ENCODE measurements around the gene PTOV1.

PTOV1 gene

DNA sequence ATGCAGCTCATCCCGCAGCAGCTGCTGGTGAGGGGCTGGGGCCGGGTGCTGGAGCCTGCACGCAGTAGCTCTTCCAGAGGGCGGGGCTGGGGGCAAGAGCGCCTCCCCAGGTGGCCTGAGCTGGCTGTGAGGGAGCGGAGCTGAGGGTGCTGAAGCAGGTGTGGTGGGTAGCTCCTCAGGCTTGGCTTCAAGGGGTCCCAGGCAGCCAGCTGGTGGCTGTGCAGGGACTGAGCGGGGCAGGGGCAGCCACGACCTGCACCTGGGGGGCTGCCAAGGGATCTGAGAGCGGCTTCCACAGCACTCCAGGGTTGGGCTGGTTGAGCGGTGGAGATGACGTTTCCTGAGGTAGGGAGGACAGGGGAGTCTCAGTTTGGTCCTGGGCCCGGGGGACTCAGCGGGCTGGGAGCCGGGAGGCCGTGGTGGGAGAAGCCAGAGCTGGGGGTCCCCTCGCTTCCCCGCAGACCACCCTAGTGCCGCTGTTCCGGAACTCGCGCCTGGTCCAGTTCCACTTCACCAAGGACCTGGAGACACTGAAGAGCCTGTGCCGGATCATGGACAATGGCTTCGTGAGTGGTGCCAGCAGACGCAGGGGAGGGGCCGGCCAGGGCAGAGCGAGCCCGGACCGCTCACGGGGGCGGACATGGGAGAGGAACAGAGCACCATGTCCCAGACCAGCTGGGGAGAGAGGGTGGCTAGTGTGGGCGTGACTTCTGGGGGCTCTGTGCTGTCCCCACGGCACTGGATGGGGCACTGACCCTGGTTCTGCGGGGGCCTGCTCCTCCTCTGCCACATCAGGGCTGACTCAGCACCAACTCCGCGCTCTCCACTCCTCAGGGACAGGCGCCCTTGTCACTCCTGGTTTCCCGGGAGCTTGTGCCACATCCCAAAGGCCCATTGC lies 7.4 kb downstream of the PTOV1 start:
- DNase-seq (ENCODE audit: low read depth in 1 of 2, low spot score in 1 of 2): no peak

DNA sequence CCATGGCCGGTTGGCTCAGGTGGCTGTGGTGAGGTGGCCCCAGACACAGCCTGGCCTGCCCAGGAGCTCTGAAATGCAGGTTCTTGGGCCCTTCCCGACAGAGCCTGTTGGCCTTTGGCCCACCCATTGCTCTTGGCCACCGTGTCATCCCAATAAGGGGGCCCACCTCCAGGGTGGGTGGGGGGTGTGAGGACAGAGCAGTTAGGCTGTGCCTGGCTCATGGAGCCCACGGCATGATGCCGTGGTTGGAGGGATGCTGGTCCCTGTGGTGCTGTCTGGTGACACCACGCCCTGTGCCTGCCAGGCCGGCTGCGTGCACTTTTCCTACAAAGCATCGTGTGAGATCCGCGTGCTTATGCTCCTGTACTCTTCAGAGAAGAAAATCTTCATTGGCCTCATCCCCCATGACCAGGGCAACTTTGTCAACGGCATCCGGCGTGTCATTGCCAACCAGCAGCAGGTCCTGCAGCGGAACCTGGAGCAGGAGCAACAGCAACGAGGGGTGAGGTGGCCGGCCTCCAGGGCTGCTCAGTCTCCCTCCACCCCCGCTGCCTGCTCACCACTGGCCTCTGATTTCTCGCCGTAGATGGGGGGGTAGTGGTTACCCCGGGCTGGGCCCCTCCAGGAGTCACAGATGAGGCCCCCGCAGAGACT lies 8.8 kb downstream of the PTOV1 start:
- DNase-seq (ENCODE audit: low read depth in 1 of 2, low spot score in 1 of 2): no peak

DNA sequence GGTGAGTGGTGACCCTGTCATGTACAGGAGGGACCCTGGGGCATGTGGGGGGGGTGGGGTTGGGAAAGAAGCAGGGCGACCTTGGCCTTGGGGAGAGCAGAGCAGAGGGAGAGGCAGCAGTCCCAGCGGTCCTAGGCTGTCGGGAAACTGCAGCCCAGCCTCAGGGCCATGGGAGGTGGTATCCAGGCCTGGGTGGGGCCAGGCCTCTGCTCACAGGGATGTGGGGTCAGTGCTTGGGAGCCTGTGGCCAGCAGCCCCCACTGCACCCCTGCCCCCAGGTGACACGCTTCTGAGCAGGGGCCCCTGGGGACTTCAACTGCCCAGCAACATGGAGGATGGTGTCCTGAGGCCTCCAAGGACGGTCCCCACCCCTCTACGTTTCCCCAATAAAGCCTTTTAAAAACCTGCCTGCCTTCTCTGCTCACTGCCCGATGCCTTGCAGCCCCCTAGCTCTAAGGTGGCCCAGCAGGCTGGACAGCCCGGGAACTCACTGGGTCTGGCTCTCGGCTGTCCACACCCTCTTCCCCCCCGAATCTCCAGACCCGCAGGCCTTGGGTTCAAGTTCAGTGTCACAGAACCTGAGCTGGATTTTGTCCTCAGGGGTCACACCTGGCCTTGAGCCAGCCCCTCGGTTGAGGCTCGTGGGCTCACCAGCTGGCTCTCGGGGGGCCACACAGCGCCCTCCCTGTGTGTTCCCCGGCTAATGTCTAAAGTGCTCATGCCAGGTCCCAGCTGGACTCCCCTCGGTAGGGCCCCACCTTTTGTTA lies 9.6 kb downstream of the PTOV1 start:
- DNase-seq (ENCODE audit: low read depth in 1 of 2, low spot score in 1 of 2): no peak

- DNase-seq (ENCODE audit: low read depth in 1 of 2, low spot score in 1 of 2): no peak
Measured at GRCh38 chr19:49861107-49861506, 10.1 kb downstream of the PTOV1 start.

DNA sequence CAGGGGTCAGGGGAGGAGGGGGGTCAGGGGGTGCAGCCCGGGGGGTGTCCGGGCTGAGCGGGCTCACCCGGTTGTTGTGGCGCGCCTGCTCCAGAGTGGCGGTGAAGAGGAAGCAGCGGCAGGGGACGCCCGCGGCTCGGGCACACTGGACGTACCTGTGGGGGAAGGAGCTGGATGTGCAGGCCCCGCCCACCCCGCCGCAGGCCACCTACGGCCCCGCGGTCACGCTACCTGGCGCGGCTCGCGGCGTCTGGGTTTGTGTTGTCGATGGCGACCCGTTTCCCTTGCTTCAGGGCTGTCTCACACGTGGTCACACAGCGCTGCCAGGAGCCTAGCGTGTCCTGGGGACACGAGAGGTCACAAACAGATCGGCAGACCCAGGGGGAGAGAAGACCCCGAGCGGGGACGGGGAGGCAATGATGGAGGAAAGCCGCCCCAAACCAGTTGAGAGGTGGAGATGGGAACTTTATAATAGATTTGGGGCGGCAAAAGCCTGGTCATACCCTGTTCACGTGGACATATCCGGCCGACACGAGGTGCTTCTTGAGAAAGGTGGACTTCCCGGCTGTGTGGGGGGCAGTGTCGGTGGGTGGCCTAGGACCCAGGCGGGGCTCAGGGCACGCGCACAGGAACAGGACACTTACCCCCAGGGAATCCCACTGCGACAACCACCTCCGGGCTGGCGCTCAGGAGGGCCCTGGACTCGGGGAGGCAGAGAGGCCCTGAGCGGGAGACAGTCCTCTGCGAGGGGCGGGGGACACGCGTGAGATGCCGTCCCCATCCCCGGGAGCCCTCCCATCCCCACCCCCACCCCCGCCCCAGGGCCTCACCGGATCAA lies 10.8 kb downstream of the PTOV1 start:
- DNase-seq (ENCODE audit: low read depth in 1 of 2, low spot score in 1 of 2): no peak

DNA sequence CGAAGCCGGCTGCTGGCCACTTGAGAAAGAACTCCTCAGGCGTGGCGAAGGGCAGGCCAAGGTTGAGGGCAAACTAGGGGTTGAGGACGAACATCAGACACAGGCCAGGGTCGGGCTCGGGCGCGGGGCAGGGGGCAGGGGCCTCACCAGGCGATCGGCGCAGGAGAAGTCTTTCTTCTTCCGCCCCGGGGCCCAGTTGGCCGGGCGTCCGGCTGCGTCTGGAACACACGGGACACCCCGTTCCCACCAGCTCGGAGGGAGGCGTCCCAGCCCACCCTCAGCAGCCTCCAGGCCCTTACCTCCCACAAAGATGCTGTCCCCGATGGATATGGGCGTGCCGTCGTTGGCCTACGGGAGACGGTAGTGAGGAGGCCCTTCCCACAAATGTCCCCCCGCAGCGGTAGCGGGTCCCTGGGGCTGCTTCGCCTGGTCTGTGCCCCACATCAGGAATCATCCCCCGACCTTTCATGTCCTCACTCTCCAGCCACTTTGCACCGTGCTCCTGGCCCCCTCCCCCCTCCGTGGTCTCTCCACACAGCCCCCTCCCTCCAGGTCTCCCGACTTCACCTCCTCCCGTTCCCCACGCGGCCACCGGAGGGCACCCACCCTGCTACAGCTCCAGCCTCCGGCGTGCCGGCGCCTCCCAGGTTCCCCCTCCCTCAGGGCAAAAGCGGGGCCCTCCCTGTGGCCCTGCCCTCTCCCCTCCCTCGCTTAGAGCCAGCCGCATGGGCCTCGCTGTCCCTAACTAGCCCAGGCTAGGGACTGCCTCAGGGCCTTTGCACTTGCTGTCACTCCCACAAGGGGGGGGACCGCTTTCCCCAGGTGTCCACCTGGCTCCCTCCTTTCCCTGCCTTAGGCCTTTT lies 11.7 kb downstream of the PTOV1 start:
- no peak for DNase-seq (ENCODE audit: low read depth in 1 of 2, low spot score in 1 of 2)

- no peak for DNase-seq (ENCODE audit: low read depth in 1 of 2, low spot score in 1 of 2)
Measured at GRCh38 chr19:49863254-49863934, 12.4 kb downstream of the PTOV1 start.

DNA sequence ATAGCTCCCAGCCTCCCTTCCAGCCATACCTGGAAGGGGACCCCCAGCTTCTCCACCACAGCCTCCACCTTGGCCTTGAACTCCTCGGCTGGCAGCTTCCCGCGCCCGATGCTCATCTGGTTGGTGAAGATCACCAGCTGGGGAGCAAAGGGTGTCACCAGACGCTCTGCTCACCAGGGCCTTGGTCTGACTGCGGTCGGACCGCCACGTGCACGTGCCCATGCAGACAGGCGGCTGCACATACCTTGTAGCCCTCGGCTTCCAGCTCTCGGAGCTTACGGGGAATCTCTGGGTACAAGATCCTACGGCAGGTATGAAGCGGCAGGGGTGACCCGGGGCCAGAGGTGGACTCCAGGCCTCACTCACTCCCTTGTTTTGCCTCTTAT lies 13.0 kb downstream of the PTOV1 start:
- no peak for DNase-seq (ENCODE audit: low read depth in 1 of 2, low spot score in 1 of 2)

DNA sequence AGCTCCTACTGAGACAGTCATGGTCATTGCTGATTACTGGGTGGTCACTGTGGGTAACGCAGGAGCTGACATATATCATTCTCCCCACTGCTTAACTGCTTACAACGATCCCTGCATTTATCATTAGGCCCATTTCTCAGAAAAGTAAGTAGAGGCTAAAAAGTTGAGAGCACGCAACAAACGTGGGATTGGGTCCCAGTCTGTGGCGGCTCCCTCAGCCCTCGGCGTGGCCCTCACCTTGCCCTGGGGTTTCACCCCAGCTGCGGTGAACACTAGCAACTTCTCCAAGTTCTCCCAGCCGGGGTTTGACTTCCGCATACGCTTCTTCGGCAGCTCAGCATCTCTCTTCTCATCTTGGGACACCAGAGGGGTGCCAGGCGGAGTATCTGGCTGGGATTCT lies 13.9 kb downstream of the PTOV1 start:
- DNase-seq (ENCODE audit: low read depth in 1 of 2, low spot score in 1 of 2): no peak

- DNase-seq (ENCODE audit: low read depth in 1 of 2, low spot score in 1 of 2): peak; percentile 68 to 82
Measured at GRCh38 chr19:49866933-49867782, 16.2 kb downstream of the PTOV1 start, which contains the start of gene PNKP. TSS of gene PNKP (minus strand) at chr19:49867576. CDS start at chr19:49867204, 372 bp downstream.

- no peak for DNase-seq (ENCODE audit: low read depth in 1 of 2, low spot score in 1 of 2)
Measured at GRCh38 chr19:49869009-49869483, 18.1 kb downstream of the PTOV1 start.

DNA sequence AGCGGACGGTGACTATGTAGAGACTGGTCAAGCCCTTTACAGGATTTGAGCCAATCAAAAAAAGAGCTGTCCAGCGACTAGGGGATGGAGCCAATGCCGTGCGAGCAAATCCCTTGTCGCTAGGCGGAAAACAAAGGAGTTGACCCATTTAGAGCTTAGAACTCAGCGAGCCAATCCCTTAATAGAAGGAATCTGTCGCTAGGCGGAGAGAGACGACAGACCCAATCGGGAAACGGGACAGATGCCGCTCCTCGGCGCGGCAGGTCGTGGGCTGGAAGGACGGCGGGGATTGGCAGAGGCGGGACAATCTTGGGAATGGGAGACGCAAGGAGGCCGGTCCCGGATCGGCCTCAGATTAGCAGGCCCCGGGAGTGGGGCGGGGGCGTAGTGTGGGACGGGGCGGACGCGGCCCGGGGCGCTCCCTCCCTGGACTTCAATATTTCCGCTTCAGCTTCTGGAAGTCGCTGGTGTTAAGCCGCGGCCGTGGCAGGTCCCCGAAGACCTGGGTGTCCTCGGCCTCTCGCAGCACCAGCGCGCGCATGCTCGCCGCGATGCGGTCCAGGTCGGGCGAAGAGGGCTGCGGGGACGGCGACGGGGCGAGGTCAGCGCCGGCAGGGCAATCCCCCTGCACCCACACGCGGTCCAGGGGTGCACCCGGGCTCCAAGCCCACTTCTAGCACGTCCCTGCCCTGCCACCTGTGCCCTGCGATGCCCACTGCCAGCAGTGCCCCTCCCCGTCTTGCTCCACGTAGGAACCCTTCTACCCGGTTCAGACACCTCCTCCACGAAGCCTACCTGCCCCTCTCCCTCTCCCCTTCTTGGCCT lies 18.7 kb downstream of the PTOV1 start:
- peak; percentile 78 to 84 for DNase-seq (ENCODE audit: low read depth in 1 of 2, low spot score in 1 of 2)

DNA sequence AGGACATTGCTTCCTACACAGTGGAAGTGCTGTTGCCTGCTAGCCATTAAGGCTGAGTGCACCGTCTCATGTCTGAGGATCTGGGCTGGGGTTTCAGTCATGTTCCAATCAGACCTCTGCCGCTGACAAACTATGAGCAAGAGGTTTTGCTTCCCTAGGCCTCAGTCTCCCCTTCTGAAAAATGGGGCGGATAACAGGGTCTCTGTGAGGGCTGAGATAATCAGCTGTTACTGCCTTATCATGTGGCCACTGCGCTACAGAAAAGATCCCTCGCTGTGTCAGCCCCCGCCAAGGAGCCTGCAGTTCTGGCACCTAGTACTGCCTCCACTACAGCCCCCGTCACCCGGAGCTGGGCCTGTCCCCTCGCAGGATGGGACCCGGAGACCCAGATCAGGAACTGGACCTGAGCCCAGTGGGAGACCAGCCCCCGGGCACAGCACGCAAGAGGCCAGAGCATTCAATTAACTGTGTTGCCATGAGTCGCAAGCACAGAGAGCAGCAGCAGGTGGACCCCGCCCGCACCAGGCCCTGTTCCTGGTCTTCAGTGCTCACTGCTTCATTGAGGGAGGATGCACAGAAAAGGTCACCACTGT lies 19.4 kb downstream of the PTOV1 start:
- no peak for DNase-seq (ENCODE audit: low read depth in 1 of 2, low spot score in 1 of 2)

DNA sequence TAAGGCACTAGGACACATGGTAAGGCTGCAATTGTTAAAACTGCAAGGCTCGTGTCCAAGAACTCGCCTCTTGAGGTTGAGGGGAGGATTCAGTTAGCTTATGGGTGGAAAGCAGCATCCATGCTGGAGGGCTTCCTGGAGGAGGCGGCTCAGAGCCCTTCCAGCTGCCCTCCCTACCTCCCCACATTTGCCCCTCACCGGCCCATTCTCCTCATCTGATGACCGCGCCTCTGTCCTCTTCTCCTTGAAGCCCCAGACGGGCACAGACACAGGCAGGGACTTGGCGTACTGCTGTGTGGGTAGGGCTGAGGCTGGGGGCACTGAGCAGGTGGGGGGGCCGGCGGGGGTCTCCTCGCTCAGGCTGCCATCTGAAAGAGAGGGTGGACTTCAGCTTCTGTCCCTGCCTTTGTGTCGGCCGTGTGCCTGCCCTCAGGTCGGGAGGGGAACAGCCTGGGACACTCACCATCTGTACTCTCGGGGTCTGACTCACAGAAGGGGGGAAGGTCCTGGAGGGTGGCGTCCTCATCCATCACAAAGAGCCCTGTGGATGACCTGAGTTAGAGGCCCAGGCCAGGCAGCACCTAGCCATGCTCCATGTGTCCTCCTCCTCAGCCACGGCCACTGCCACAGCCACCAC lies 20.5 kb downstream of the PTOV1 start:
- no peak for DNase-seq (ENCODE audit: low read depth in 1 of 2, low spot score in 1 of 2)

DNA sequence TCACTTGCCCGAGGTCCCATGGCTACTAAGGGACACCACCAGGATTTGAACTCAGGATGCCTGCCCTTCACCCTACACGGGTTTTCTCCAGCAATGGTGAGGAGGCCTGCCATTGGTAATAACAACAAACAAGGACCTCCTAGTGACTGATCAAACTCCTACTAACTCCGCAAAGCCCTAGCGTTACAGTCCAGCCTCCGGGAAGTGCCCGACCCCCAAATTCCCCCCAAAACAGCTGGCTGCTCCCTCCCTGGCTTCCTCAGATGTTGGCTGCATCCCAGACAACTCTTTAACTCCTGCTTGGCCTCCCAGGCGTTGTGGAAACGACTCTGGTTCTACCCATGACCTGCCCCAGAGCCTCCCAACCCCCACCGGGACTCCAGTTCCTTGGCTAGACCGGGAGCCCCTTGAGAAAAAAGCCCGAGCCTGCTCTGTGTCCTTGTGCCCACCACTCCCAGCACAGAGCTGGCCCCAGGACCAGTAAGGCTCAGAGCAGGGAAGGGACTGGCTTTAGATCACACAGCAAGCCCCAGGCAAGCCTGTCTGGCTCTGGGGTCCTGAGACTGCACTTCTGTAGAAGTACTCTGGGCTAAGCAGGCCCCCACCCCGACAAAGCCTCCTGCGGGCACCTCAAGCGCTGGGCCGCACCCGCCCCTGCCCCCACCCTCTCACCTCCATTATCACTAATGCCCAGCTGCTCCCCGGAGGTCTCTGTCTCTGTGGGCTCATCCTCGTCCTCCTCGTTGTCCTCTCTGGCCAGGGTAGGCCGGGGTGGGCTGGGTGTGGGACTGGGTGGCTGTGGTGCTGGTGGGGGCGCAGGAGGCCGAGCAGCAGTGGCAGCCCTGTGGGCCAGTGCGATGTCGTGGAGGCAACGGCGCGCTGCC lies 21.5 kb downstream of the PTOV1 start:
- DNase-seq (ENCODE audit: low read depth in 1 of 2, low spot score in 1 of 2): no peak

GRCh38 chr19:49873129-49873521 lies 22.2 kb downstream of the PTOV1 start:
- no peak for DNase-seq (ENCODE audit: low read depth in 1 of 2, low spot score in 1 of 2)
